H9 (cell line): ENCODE data around the gene SLC16A1. TPM values are rescaled to one million over a fixed set of nuclear protein-coding genes. Genes with fewer than 3 reads are reported as not detected.

Experiments used
- DNase-seq: peaks from one replicate; pipeline ENCODE4 v3.0.0-alpha.2; 2017
- H2AFZ ChIP-seq: one replicate; pipeline ENCODE4 v1.6.1; 2013; ENCODE audit warnings: mild to moderate bottlenecking, low read length, control low read depth, moderate library complexity
- H2AK5ac ChIP-seq: 2 replicates; pipeline ENCODE4 v1.6.1; 2013; ENCODE audit warnings: low read length, control low read depth, mixed read lengths; ENCODE audit not compliant: insufficient read length
- H2BK120ac ChIP-seq: one replicate; pipeline ENCODE4 v1.6.1; 2013; ENCODE audit warnings: low read depth, mild to moderate bottlenecking, low read length, control low read depth, inconsistent platforms; ENCODE audit not compliant: poor library complexity, severe bottlenecking
- H2BK12ac ChIP-seq: 2 replicates; pipeline ENCODE4 v1.6.1; 2013; ENCODE audit warnings: low read length, control low read depth, mixed read lengths, low read depth; ENCODE audit not compliant: insufficient read length
- H2BK15ac ChIP-seq: 2 replicates; pipeline ENCODE4 v1.6.1; 2013; ENCODE audit warnings: low read depth, low read length, control low read depth
- H2BK20ac ChIP-seq: one replicate; pipeline ENCODE4 v1.6.1; 2013; ENCODE audit warnings: low read depth, mild to moderate bottlenecking, low read length, control low read depth, inconsistent platforms; ENCODE audit not compliant: poor library complexity, severe bottlenecking
- H2BK5ac ChIP-seq: 2 replicates; pipeline ENCODE4 v1.6.1; 2013; ENCODE audit warnings: low read length, control low read depth, mixed read lengths; ENCODE audit not compliant: insufficient read length
- H3K14ac ChIP-seq: 2 replicates; pipeline ENCODE4 v1.6.1; 2013; ENCODE audit warnings: low read length, control low read depth; ENCODE audit not compliant: insufficient read depth
- H3K18ac ChIP-seq: 2 replicates; pipeline ENCODE4 v1.6.1; 2013; ENCODE audit warnings: low read depth, mild to moderate bottlenecking, mixed read lengths, low read length, control low read depth; ENCODE audit not compliant: insufficient read length
- H3K23ac ChIP-seq: 2 replicates; pipeline ENCODE4 v1.6.1; 2013; ENCODE audit warnings: low read length, control low read depth, mixed read lengths, low read depth; ENCODE audit not compliant: insufficient read length
- H3K23me2 ChIP-seq: 2 replicates; pipeline ENCODE4 v1.6.1; 2013; ENCODE audit warnings: low read depth, mild to moderate bottlenecking, mixed read lengths, low read length, control low read depth; ENCODE audit not compliant: insufficient read length, poor library complexity, severe bottlenecking
- H3K27ac ChIP-seq: 2 replicates; pipeline ENCODE4 v1.5.1; 2013; ENCODE audit warnings: low read length, control low read depth, mixed read lengths, low read depth; ENCODE audit not compliant: insufficient read length
- H3K27me3 ChIP-seq: 2 replicates; pipeline ENCODE4 v1.6.1; 2013; ENCODE audit warnings: low read length, control low read depth, inconsistent platforms; ENCODE audit not compliant: insufficient read depth
- H3K4ac ChIP-seq: 2 replicates; pipeline ENCODE4 v1.6.1; 2013; ENCODE audit warnings: low read depth, mild to moderate bottlenecking, control low read depth, inconsistent platforms, low read length, moderate library complexity
- H3K4me1 ChIP-seq: 2 replicates; pipeline ENCODE4 v1.6.1; 2013; ENCODE audit warnings: low read length, control low read depth, inconsistent platforms; ENCODE audit not compliant: insufficient read depth
- H3K4me2 ChIP-seq: 2 replicates; pipeline ENCODE4 v1.6.1; 2013; ENCODE audit warnings: low read length, control low read depth, mixed read lengths; ENCODE audit not compliant: insufficient read length, insufficient read depth
- H3K56ac ChIP-seq: 2 replicates; pipeline ENCODE4 v1.6.1; 2013; ENCODE audit warnings: low read depth, mild to moderate bottlenecking, mixed read lengths, low read length, control low read depth; ENCODE audit not compliant: insufficient read length
- H3K79me1 ChIP-seq: 2 replicates; pipeline ENCODE4 v1.6.1; 2013; ENCODE audit warnings: low read depth, mild to moderate bottlenecking, moderate library complexity, low read length, control low read depth, inconsistent platforms; ENCODE audit not compliant: insufficient read depth, poor library complexity, severe bottlenecking
- H3K79me2 ChIP-seq: 2 replicates; pipeline ENCODE4 v1.6.1; 2013; ENCODE audit warnings: low read length, control low read depth, inconsistent platforms; ENCODE audit not compliant: insufficient read depth
- H3K9ac ChIP-seq: 2 replicates; pipeline ENCODE4 v1.6.1; 2013; ENCODE audit warnings: low read length, control low read depth, mixed read lengths; ENCODE audit not compliant: insufficient read length; ENCODE audit errors: extremely low read depth
- H3K9me3 ChIP-seq: one replicate; pipeline ENCODE4 v1.6.1; 2013; ENCODE audit warnings: low read depth, low read length, inconsistent platforms; ENCODE audit not compliant: control insufficient read depth
- H3T11ph ChIP-seq: one replicate; pipeline ENCODE4 v1.6.1; 2013; ENCODE audit warnings: mild to moderate bottlenecking, low read length, control low read depth, inconsistent platforms
- H4K20me1 ChIP-seq: one replicate; pipeline ENCODE4 v1.6.1; 2013; ENCODE audit not compliant: control insufficient read depth, insufficient read length, insufficient read depth
- H4K5ac ChIP-seq: 2 replicates; pipeline ENCODE4 v1.6.1; 2013; ENCODE audit warnings: low read depth, mild to moderate bottlenecking, mixed read lengths, low read length, control low read depth; ENCODE audit not compliant: insufficient read length
- H4K8ac ChIP-seq: replicated peaks from 2 replicates; pipeline ENCODE4 v1.6.1; 2013; ENCODE audit warnings: low read length, control low read depth, mixed read lengths, low read depth; ENCODE audit not compliant: insufficient read length
- H4K91ac ChIP-seq: 2 replicates; pipeline ENCODE4 v1.6.1; 2013; ENCODE audit warnings: low read depth, mild to moderate bottlenecking, moderate library complexity, mixed read lengths, low read length, control low read depth; ENCODE audit not compliant: insufficient read length
- H3K27ac Mint-ChIP-seq, 3 experiments: 2 replicates in 2 of 3; 3 replicates in 1 of 3; pipeline ENCODE4 v1.8.0; 2020 to 2021; ENCODE audit warnings: mixed read lengths in 3 of 3, mild to moderate bottlenecking in 1 of 3, moderate library complexity in 1 of 3
- H3K27me3 Mint-ChIP-seq: 2 replicates; pipeline ENCODE4 v1.8.0; 2021; ENCODE audit warnings: low read depth, mild to moderate bottlenecking, moderate library complexity, mixed read lengths
- H3K36me3 Mint-ChIP-seq, 3 experiments: 2 replicates in 2 of 3; 3 replicates in 1 of 3; pipeline ENCODE4 v1.8.0; 2020 to 2021; ENCODE audit warnings: low read depth in 3 of 3, mixed read lengths in 3 of 3; ENCODE audit not compliant: insufficient read depth in 1 of 3
- H3K4me1 Mint-ChIP-seq, 2 experiments: 2 replicates each; pipeline ENCODE4 v1.8.0; 2020; ENCODE audit warnings: mixed read lengths in 2 of 2
- H3K4me3 Mint-ChIP-seq, 2 experiments: 2 replicates in 1 of 2; 3 replicates in 1 of 2; pipeline ENCODE4 v1.8.0; 2020 to 2021; ENCODE audit warnings: mild to moderate bottlenecking in 2 of 2, mixed read lengths in 2 of 2, moderate library complexity in 1 of 2
- H3K9me3 Mint-ChIP-seq, 2 experiments: 2 replicates in 1 of 2; 3 replicates in 1 of 2; pipeline ENCODE4 v1.8.0; 2020; ENCODE audit warnings: mild to moderate bottlenecking in 2 of 2, mixed read lengths in 2 of 2, moderate library complexity in 1 of 2
- CTCF ChIP-seq: fragments of 200-600 bp; sonication (generic); conservative IDR thresholded peaks from 3 replicates; pipeline ENCODE4 v1.8.0; 2021; ENCODE audit warnings: antibody characterized with exemption, mild to moderate bottlenecking
- WGBS: extraction: QIAGEN DNeasy Blood & Tissue Kit; methylation state at CpG from one replicate; pipeline ENCODE4 v1.1.7; 2013; ENCODE audit warnings: missing lambda C conversion rate, low lambda C conversion rate, mixed read lengths; ENCODE audit not compliant: insufficient read length; ENCODE audit errors: extremely low coverage; 5-methylcytosine and 5-hydroxymethylcytosine counted together
- total RNA-seq: library from RNA; stranded (reverse); gene quantifications from 2 replicates; pipeline ENCODE4 v1.2.1, GENCODE V29; 2021

SLC16A1 gene
- total RNA-seq, 1 experiment from 2014 or later, result 381 TPM

DNA sequence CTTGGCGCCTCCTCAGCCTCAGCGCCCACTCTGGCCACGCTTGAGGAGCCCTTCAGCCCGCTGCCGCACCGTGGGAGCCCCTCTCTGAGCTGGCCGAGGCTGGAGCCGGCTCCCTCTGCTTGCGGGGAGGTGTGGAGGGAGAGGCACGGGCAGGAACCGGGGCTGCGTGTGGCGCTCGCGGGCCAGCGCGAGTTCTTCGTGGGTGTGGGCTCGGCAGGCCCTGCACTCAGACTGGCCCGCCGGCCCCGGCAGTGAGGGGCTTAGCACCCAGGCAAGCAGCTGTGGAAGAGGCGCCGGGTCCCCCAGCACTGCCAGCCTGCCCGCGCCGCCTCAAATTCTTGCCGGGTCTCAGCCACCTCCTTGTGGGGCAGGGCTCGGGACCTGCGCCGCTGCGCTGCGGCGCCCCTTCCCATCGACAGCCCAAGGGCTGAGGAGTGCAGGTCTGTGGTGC is 61.4 kb downstream of the SLC16A1 start:
- no peak overlapping the region for H3K4ac ChIP-seq
- no CpG with 5 or more reads among the region's 35 CpGs for whole genome bisulfite sequencing
- H2AK5ac ChIP-seq, result no peak overlapping the region
- no peak overlapping the region for H3K14ac ChIP-seq
- H3K79me2 ChIP-seq, result no peaks in the 10 kb centered on the region
- TF ChIP-seq CTCF, result no peak
- Mint-ChIP-seq H3K4me1 (peaks cover 6 to 7% of the 10 kb centered on the region in 2 experiments; a peak in 3 of 4 replicates), H3K4me3 (no peak overlapping the region), H3K9me3 (peaks cover 44 to 46% of the 10 kb centered on the region in 2 experiments), H3K27me3 (no peaks in the 10 kb centered on the region), H3K36me3 (peaks cover 29 to 37% (median 36%) of the 10 kb centered on the region in 3 experiments), H3K27ac (no peak overlapping the region)
- H3K23me2 ChIP-seq, result no peaks in the 10 kb centered on the region
- no peak overlapping the region for H2BK15ac ChIP-seq
- H3K23ac ChIP-seq, result no peak overlapping the region
- no peak overlapping the region for H2BK120ac ChIP-seq
- H3T11ph ChIP-seq, result no peak overlapping the region
- H2BK20ac ChIP-seq, result no peak overlapping the region
- H4K20me1 ChIP-seq, result no peaks in the 10 kb centered on the region
- H3K4me2 ChIP-seq, result no peak overlapping the region
- no peak overlapping the region for H4K91ac ChIP-seq
- H3K4me1 ChIP-seq, result no peaks in the 10 kb centered on the region
- no peak overlapping the region for H2BK5ac ChIP-seq
- H3K27ac ChIP-seq, result no peak overlapping the region
- no peak overlapping the region for H4K5ac ChIP-seq
- DNase-seq, result no peak
- no peaks in the 10 kb centered on the region for H3K27me3 ChIP-seq
- H3K9ac ChIP-seq, result no peak overlapping the region
- H2AFZ ChIP-seq, result no peak overlapping the region
- H4K8ac ChIP-seq, result no peak overlapping the region
- H3K18ac ChIP-seq, result no peak overlapping the region
- no peak overlapping the region for H3K56ac ChIP-seq
- H3K79me1 ChIP-seq, result no peaks in the 10 kb centered on the region
- no peak overlapping the region for H2BK12ac ChIP-seq
- H3K9me3 ChIP-seq, result peaks cover 9% of the 10 kb centered on the region
